KMS-11 (cell line): Measurements from ENCODE around the gene OSBPL8.
"Not testable (repeated sequence)": the region's sequence is repeated elsewhere in the genome, so short reads cannot be mapped to it uniquely, and the experiment has no call there.

Source experiments
- H2AFZ ChIP-seq: fragments of 200-600 bp; sonication (generic); 2 replicates; pipeline ENCODE4 v1.6.1; 2016; ENCODE audit warnings: antibody characterized with exemption, mixed run types, low read depth
- H3K27ac ChIP-seq: fragments of 200-600 bp; sonication (generic); 2 replicates; pipeline ENCODE4 v1.6.1; 2016; ENCODE audit warnings: mild to moderate bottlenecking, mixed run types
- H3K27me3 ChIP-seq: fragments of 200-600 bp; sonication (generic); 2 replicates; pipeline ENCODE4 v1.6.1; 2017; ENCODE audit warnings: mild to moderate bottlenecking, low read depth, mixed run types, moderate library complexity; ENCODE audit not compliant: insufficient read depth
- H3K36me3 ChIP-seq: fragments of 200-600 bp; sonication (generic); 2 replicates; pipeline ENCODE4 v1.6.1; 2017; ENCODE audit warnings: mild to moderate bottlenecking, mixed run types; ENCODE audit not compliant: insufficient read depth
- H3K4me1 ChIP-seq: fragments of 200-600 bp; sonication (generic); 2 replicates; pipeline ENCODE4 v1.6.1; 2016; ENCODE audit warnings: mild to moderate bottlenecking, low read depth, mixed run types; ENCODE audit not compliant: poor library complexity, severe bottlenecking
- H3K4me2 ChIP-seq: fragments of 200-600 bp; sonication (generic); 2 replicates; pipeline ENCODE4 v1.7.0; 2016; ENCODE audit warnings: mild to moderate bottlenecking, mixed run types
- H3K4me3 ChIP-seq: fragments of 200-600 bp; sonication (generic); IDR thresholded peaks from 2 replicates; pipeline ENCODE4 v1.6.1; 2017; ENCODE audit warnings: low read depth, low read length, mixed read lengths; ENCODE audit not compliant: insufficient read depth
- H3K79me2 ChIP-seq: fragments of 200-600 bp; sonication (generic); 2 replicates; pipeline ENCODE4 v1.6.1; 2016; ENCODE audit warnings: low read depth, mixed run types; ENCODE audit not compliant: insufficient read depth
- H3K9ac ChIP-seq: fragments of 200-600 bp; sonication (generic); 2 replicates; pipeline ENCODE4 v1.6.1; 2016; ENCODE audit warnings: mild to moderate bottlenecking, mixed run types
- H4K20me1 ChIP-seq: fragments of 200-600 bp; sonication (generic); 2 replicates; pipeline ENCODE4 v1.6.1; 2016; ENCODE audit warnings: mild to moderate bottlenecking, mixed run types; ENCODE audit not compliant: insufficient read depth
- CTCF ChIP-seq: fragments of 200-600 bp; sonication (generic); conservative IDR thresholded peaks from 2 replicates; pipeline ENCODE4 v1.6.1; 2017; ENCODE audit warnings: low read depth, mild to moderate bottlenecking, antibody characterized with exemption, low read length, moderate library complexity, mixed read lengths

OSBPL8 gene

DNA sequence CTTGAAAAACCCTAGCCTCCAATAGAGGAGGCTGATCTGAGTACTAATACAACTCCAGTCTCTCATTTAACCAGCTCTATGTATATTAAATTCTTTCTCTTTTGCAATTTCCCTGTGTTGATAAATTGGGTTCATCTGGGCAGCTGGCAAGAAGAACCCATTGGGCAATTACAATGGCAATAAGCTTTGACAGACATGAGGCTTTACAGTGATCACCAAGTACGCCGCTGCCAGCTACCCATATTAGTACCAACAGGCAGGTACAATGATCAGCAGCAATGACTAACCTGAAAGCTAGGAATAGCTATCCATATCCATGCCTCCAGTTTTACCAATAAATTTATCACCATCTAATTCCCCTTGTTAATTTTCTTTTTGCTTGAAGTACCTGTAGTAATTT, 54.5 kb downstream of the OSBPL8 start:
- no peak for TF ChIP-seq CTCF
- H3K36me3 ChIP-seq, result no peaks in the 10 kb centered on the region
- no peaks in the 10 kb centered on the region for H4K20me1 ChIP-seq
- no peak overlapping the region for H2AFZ ChIP-seq
- H3K27me3 ChIP-seq, result no peaks in the 10 kb centered on the region
- no peaks in the 10 kb centered on the region for H3K79me2 ChIP-seq
- H3K9ac ChIP-seq, result no peak overlapping the region
- no peaks in the 10 kb centered on the region for H3K4me1 ChIP-seq
- H3K4me3 ChIP-seq, result no peak overlapping the region
- H3K4me2 ChIP-seq, result no peak overlapping the region
- H3K27ac ChIP-seq, result no peak overlapping the region

DNA sequence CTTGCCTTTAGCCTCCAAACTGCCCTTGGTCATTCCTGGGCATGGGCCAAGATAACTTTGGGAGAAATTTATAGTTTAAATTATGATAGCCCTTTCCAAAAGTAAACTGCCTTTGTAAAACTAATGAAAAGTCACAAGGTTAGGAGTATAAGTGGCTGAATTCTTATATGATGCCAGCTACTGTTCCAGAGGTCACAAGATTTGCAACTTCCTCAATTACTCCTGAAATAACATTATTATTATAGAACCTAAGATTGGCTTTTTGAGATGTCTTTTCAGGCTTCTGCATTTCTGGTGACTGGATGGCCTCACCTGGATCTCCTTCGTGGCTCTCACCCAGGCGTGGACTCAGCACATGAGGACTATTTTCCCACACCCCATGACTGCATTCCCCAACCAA, 55.0 kb downstream of the OSBPL8 start:
- Histone ChIP-seq H3K27me3 (no peaks in the 10 kb centered on the region), H3K36me3 (no peaks in the 10 kb centered on the region), H3K9ac (no peak overlapping the region), H3K4me3 (no peak overlapping the region), H3K4me1 (no peaks in the 10 kb centered on the region), H3K27ac (no peak overlapping the region), H3K79me2 (no peaks in the 10 kb centered on the region), H2AFZ (no peak overlapping the region), H4K20me1 (no peaks in the 10 kb centered on the region), H3K4me2 (no peak overlapping the region)
- no peak for TF ChIP-seq CTCF

DNA sequence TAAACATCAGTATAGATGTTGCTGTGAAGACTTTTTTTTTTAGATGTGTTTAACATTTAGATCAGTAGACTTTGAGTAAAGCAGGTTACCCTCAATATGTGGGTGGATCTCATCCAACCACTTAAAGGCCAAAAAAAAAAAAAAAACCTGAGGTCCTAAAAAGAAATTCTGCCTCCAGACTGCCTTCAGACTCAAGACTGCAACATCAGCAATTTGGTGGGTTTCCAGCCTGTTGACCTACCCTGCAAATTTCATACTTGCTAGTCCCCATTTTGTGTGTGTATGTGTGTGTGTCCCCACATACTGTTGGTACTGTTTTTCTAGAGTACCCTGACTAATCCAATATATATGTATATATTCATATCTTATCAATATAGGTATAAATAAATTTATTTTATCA, 55.6 kb downstream of the OSBPL8 start:
- Histone ChIP-seq H3K27ac (no peak overlapping the region), H3K27me3 (no peaks in the 10 kb centered on the region), H3K4me1 (no peaks in the 10 kb centered on the region), H3K9ac (no peak overlapping the region), H3K4me2 (no peak overlapping the region), H2AFZ (no peak overlapping the region), H4K20me1 (no peaks in the 10 kb centered on the region), H3K4me3 (no peak overlapping the region), H3K36me3 (no peaks in the 10 kb centered on the region), H3K79me2 (no peaks in the 10 kb centered on the region)
- no peak for TF ChIP-seq CTCF

DNA sequence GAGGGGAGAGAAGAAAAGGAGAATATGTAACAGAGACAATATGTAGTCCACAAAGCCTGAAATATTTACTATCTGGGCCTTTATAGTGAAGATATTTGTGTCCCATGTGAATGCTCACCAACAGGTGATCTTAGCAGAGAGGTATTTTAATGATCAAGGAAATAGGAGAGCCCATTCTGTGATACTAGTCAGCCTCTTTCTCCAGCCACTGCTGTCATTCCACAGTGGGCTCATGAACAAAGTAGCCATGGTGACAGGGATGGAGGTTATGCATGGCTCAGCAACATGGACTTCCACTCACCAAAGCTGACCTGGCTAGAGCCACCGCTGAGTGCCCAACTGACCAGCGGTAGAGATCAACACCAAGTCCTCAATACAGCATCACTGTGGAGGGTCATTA, 58.2 kb downstream of the OSBPL8 start:
- H3K27me3 ChIP-seq, result no peaks in the 10 kb centered on the region
- H3K36me3 ChIP-seq, result no peaks in the 10 kb centered on the region
- H4K20me1 ChIP-seq, result no peaks in the 10 kb centered on the region
- no peaks in the 10 kb centered on the region for H3K4me1 ChIP-seq
- no peak overlapping the region for H3K4me3 ChIP-seq
- no peak overlapping the region for H3K4me2 ChIP-seq
- H3K9ac ChIP-seq, result no peak overlapping the region
- H3K27ac ChIP-seq, result no peak overlapping the region
- TF ChIP-seq CTCF, result no peak
- no peaks in the 10 kb centered on the region for H3K79me2 ChIP-seq
- no peak overlapping the region for H2AFZ ChIP-seq

DNA sequence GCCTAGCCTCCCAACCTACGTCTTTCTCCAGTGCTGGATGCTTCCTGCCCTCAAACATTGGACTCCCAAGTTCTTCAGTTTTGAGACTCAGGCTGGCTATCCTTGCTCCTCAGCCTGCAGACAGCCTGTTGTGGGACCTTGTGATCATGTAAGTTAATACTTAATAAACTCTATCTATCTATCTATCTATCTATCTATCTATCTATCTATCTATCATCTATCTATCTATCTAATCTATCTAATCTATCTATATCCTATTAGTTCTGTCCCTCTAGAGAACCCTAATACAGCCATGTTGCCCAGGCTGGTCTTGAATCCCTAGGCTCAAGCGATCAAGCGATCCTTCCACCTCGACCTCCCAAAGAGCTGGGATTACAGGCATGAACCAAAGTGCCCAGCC, 60.4 kb downstream of the OSBPL8 start:
- not testable (repeated sequence) for H2AFZ ChIP-seq, H3K27ac ChIP-seq, H4K20me1 ChIP-seq, H3K27me3 ChIP-seq, H3K4me2 ChIP-seq, H3K9ac ChIP-seq, H3K36me3 ChIP-seq, H3K79me2 ChIP-seq, H3K4me1 ChIP-seq, H3K4me3 ChIP-seq
